Ascending aorta (tissue), 2 donors: ENCODE data around the gene BPIFB1. TPM values are rescaled to one million over a fixed set of nuclear protein-coding genes. Genes with fewer than 3 reads are reported as not detected.

Experiments
- DNase-seq, 2 donors: peaks; one replicate each; pipeline ENCODE4 v3.0.0-alpha.2; 2019; ENCODE audit warnings: low spot score in 2 of 2
- H3K27ac ChIP-seq, 2 donors: fragments of 200-600 bp; sonication (generic); one replicate each; pipeline ENCODE4 v1.5.1; 2016 to 2017; ENCODE audit warnings: mild to moderate bottlenecking in 1 of 2
- H3K27me3 ChIP-seq: fragments of 200-600 bp; sonication (generic); one replicate; pipeline ENCODE4 v1.5.1; 2017
- H3K36me3 ChIP-seq, 2 donors: fragments of 200-600 bp; sonication (generic); one replicate each; pipeline ENCODE4 v1.5.1; 2016
- H3K4me1 ChIP-seq, 2 donors: fragments of 200-600 bp; sonication (generic); one replicate each; pipeline ENCODE4 v1.5.1; 2016 to 2017; ENCODE audit warnings: mild to moderate bottlenecking in 1 of 2
- H3K4me3 ChIP-seq, 2 donors: fragments of 200-600 bp; sonication (generic); one replicate each; pipeline ENCODE4 v1.5.1; 2016 to 2017; ENCODE audit warnings: mild to moderate bottlenecking in 1 of 2
- H3K9me3 ChIP-seq, 2 donors: fragments of 200-600 bp; sonication (generic); one replicate each; pipeline ENCODE4 v1.5.1; 2016
- intact Hi-C: fragments of 100-400 bp; cut with DNase I; formaldehyde crosslinking; loops from one replicate; pipeline ENCODE4 v1.15.1; 2023
- total RNA-seq: library from RNA; depleted of rRNA; stranded (reverse); fragments of >200 nt; gene quantifications from one replicate; pipeline ENCODE4 v1.1.0, GENCODE V29; 2016
- TF ChIP-seq, protein P1 (sequence below), 3 experiments: fragments of 200-600 bp in 2 of 3; fragments of 450-650 bp in 1 of 3; sonication (generic) in 2 of 3; IDR thresholded peaks; one replicate each; pipeline ENCODE4 v1.5.1; 2016 to 2019; ENCODE audit warnings: antibody characterized with exemption in 3 of 3, mild to moderate bottlenecking in 1 of 3, moderate library complexity in 1 of 3

The BPIFB1 gene
- total RNA-seq, 1 donor from 2014 or later, result not detected

- Histone ChIP-seq H3K27ac (no peak overlapping the region), H3K27me3 (no peaks in the 10 kb centered on the region), H3K4me3 (no peak overlapping the region), H3K36me3 (no peaks in the 10 kb centered on the region), H3K9me3 (no peaks in the 10 kb centered on the region), H3K4me1 (no peaks in the 10 kb centered on the region)
- DNase-seq, result no peak
- TF ChIP-seq, protein P1, sequence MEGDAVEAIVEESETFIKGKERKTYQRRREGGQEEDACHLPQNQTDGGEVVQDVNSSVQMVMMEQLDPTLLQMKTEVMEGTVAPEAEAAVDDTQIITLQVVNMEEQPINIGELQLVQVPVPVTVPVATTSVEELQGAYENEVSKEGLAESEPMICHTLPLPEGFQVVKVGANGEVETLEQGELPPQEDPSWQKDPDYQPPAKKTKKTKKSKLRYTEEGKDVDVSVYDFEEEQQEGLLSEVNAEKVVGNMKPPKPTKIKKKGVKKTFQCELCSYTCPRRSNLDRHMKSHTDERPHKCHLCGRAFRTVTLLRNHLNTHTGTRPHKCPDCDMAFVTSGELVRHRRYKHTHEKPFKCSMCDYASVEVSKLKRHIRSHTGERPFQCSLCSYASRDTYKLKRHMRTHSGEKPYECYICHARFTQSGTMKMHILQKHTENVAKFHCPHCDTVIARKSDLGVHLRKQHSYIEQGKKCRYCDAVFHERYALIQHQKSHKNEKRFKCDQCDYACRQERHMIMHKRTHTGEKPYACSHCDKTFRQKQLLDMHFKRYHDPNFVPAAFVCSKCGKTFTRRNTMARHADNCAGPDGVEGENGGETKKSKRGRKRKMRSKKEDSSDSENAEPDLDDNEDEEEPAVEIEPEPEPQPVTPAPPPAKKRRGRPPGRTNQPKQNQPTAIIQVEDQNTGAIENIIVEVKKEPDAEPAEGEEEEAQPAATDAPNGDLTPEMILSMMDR (IDR thresholded peaks at IDR 0.05), result no peak
- intact Hi-C loops, result no loop called here
These were observed 45.4 kb downstream of the BPIFB1 start for GRCh38 chr20:33328157-33329137.

DNA sequence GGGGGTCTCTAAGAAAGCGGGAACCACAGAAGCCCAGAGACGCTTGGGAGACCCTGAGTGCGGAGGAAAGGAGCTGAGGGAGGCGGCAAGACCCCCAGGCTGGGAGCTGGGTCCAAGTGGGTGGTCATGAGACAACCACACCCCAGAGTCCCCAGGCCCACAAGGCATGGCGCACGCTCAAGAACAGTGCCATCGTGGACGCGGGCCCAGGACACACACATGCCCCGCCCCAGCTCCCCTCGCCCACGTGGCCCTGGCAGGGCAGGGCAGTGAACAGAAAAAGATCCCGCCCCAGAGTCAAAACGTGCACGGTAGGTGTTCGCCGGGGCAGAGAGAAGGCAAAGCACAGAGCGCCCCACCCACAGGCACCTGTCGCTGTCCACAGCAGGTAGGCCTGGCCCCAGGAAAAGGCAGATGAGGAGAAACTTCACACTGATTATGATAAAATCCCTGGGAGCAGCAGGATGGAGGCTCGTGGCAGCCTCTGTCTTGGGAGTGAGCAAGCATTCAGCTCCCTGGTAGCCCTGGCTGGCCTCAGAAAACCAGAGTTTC is 50.0 kb downstream of the BPIFB1 start:
- Histone ChIP-seq H3K27ac (no peak overlapping the region), H3K27me3 (no peaks in the 10 kb centered on the region), H3K4me1 (no peaks in the 10 kb centered on the region), H3K4me3 (no peak overlapping the region), H3K9me3 (no peaks in the 10 kb centered on the region), H3K36me3 (no peaks in the 10 kb centered on the region)
- intact Hi-C loops, result no loop called here
- DNase-seq, result no peak
- TF ChIP-seq, protein P1 (IDR thresholded peaks at IDR 0.05), result no peak

DNA sequence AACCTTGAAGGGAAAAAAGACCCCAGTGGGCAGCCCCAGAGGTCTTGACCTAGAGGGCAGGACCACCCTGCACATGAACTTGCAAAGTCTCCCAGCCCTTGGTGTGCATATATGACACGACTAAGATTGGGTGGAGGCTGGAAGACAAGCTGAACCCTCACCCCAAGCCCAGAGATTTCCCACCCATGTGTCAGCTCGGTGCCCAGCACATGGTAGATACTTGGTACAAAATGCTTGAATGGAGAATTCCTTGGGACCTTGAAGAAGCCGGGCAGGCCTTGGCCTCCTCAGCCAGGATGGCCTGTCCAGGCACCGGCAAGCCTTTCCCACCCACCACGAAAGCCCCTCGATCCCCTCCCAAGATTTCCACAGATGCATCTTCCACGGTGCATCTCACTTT is 50.6 kb downstream of the BPIFB1 start:
- Histone ChIP-seq H3K9me3 (no peaks in the 10 kb centered on the region), H3K27ac (no peak overlapping the region), H3K4me1 (no peaks in the 10 kb centered on the region), H3K36me3 (no peaks in the 10 kb centered on the region), H3K4me3 (no peak overlapping the region), H3K27me3 (no peaks in the 10 kb centered on the region)
- TF ChIP-seq, protein P1 (IDR thresholded peaks at IDR 0.05), result no peak
- no peak for DNase-seq
- intact Hi-C loops, result no loop called here

DNA sequence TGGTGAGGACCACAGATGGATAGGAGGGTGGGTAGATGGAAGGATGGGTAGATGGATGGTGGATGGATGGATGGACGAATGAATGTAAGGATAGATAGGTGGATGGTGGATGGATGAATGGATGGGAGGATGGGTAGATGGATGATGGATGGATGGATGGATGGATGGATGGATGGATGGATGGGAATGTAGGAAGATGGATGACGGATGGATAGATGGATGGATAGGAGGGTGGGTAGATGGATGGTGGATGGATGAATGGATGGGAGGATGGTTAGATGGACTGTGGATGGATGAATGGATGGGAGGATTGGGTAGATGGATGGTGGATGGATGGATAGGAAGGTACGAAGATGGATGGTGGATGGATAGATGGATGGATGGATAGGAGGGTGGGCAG is 51.1 kb downstream of the BPIFB1 start:
- Histone ChIP-seq H3K9me3 (no peaks in the 10 kb centered on the region), H3K36me3 (no peaks in the 10 kb centered on the region), H3K4me1 (no peaks in the 10 kb centered on the region), H3K4me3 (no peak overlapping the region), H3K27me3 (no peaks in the 10 kb centered on the region), H3K27ac (no peak overlapping the region)
- no peak for DNase-seq
- intact Hi-C loops, result no loop called here
- TF ChIP-seq, protein P1 (IDR thresholded peaks at IDR 0.05), result no peak

- Histone ChIP-seq H3K4me1 (no peaks in the 10 kb centered on the region), H3K36me3 (no peaks in the 10 kb centered on the region), H3K27me3 (no peaks in the 10 kb centered on the region), H3K4me3 (no peak overlapping the region), H3K9me3 (no peaks in the 10 kb centered on the region), H3K27ac (no peak overlapping the region)
- TF ChIP-seq, protein P1 (IDR thresholded peaks at IDR 0.05), result no peak
- intact Hi-C loops, result no loop called here
- DNase-seq, result no peak
These were observed 53.4 kb downstream of the BPIFB1 start for GRCh38 chr20:33336375-33336774.
